Effector memory CD4-positive, alpha-beta T cell (primary cell): Measurements from ENCODE around the gene USO1.
"Not testable (repeated sequence)": the region's sequence is repeated elsewhere in the genome, so short reads cannot be mapped to it uniquely, and the experiment has no call there.

Experiments
- DNase-seq, 3 donors: peaks; one replicate each; pipeline ENCODE4 v3.0.0-alpha.2; 2020
- H3K27ac ChIP-seq: 2 replicates; pipeline ENCODE4 v1.7.0; 2013; ENCODE audit warnings: mild to moderate bottlenecking, low read length, moderate library complexity; ENCODE audit not compliant: insufficient read depth, poor library complexity, severe bottlenecking
- H3K27me3 ChIP-seq: replicated peaks from 2 replicates; pipeline ENCODE4 v1.7.0; 2013; ENCODE audit warnings: mild to moderate bottlenecking, low read length; ENCODE audit not compliant: insufficient read depth, control insufficient read depth, poor library complexity, severe bottlenecking
- H3K36me3 ChIP-seq: 2 replicates; pipeline ENCODE4 v1.7.0; 2013; ENCODE audit warnings: mild to moderate bottlenecking, low read length, moderate library complexity; ENCODE audit not compliant: control insufficient read depth, insufficient read depth
- H3K4me1 ChIP-seq: 2 replicates; pipeline ENCODE4 v1.7.0; 2013; ENCODE audit warnings: low read length, mild to moderate bottlenecking; ENCODE audit not compliant: control insufficient read depth, insufficient read depth, poor library complexity, severe bottlenecking
- H3K4me3 ChIP-seq: 2 replicates; pipeline ENCODE4 v1.7.0; 2013; ENCODE audit warnings: low read length, low read depth, mild to moderate bottlenecking; ENCODE audit not compliant: insufficient read depth, poor library complexity, severe bottlenecking
- H3K9me3 ChIP-seq: 2 replicates; pipeline ENCODE4 v1.7.0; 2013; ENCODE audit warnings: mild to moderate bottlenecking, low read length, moderate library complexity; ENCODE audit not compliant: control insufficient read depth

USO1 gene

DNA sequence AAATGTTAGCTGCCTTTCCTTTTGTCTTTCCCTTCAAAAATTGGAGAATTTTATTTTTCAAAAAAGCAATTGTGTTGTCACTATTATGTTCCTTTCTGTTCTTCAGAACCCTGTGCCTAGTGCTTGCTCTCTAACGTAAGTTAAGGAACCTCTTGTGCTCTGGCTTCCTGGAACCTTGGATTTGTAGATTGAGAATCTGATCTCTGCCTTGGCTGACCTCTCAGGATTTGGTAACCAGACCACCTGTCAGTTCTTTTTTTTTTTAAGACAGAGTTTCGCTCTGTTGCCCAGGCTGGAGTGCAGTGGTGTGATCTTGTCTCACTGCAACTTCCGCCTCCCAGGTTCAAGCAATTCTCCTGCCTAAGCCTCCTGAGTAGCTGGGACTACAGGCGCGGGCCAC is 32.3 kb upstream of the USO1 start:
- H3K27me3 ChIP-seq, H3K4me3 ChIP-seq, H3K36me3 ChIP-seq, H3K4me1 ChIP-seq, H3K9me3 ChIP-seq, H3K27ac ChIP-seq, DNase-seq: not testable (repeated sequence)

DNA sequence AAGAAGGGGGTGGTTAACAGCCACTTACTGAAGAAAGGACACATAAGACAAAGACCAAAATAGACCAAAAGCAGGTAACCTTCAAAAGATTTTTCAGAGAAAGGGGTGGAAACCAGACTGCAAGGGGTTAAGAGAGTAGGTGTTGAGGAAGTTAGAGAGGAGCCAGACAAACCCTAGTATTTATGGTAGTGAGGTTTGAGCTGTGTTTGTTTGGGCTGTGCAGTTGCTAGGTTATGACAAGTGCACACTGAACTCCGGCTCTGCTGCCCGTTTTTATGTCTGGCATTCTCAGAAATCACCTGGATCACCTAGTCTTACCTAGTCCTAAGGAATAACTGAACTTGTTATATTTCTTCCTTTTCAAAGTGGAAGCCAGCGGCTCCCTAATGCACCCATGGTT is 28.3 kb upstream of the USO1 start:
- H3K9me3 ChIP-seq: no peaks in the 10 kb centered on the region

DNA sequence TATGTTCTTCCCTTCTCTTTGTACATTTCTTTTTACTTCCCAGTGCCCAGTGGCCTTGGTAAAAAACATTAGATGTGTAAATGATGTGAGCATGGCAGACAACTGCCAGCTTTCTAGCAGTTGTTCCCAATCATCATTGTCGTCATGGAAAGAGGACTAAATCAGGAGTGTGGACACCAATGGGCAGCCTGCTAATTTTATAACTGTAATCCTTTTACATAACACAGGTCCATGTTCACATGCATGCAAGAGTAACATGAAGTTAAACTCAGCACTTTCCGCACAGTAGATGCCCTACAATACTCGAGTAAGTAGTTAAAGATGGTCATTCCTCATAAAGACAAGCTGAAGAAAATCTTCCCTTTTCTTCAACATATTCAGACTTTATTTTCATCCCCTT is 27.8 kb upstream of the USO1 start:
- Histone ChIP-seq H3K36me3 (peaks cover 3% of the 10 kb centered on the region), H3K4me1 (peaks cover 17% of the 10 kb centered on the region), H3K4me3 (no peak overlapping the region), H3K9me3 (no peaks in the 10 kb centered on the region), H3K27me3 (no peaks in the 10 kb centered on the region), H3K27ac (no peak overlapping the region)
- no peak for DNase-seq

More for the DNA sequence above, 28.3 kb upstream of the USO1 start:
- Histone ChIP-seq H3K4me1 (peaks cover 17% of the 10 kb centered on the region), H3K27ac (no peak overlapping the region), H3K4me3 (no peak overlapping the region), H3K27me3 (no peaks in the 10 kb centered on the region), H3K36me3 (peaks cover 3% of the 10 kb centered on the region)
- no peak for DNase-seq

DNA sequence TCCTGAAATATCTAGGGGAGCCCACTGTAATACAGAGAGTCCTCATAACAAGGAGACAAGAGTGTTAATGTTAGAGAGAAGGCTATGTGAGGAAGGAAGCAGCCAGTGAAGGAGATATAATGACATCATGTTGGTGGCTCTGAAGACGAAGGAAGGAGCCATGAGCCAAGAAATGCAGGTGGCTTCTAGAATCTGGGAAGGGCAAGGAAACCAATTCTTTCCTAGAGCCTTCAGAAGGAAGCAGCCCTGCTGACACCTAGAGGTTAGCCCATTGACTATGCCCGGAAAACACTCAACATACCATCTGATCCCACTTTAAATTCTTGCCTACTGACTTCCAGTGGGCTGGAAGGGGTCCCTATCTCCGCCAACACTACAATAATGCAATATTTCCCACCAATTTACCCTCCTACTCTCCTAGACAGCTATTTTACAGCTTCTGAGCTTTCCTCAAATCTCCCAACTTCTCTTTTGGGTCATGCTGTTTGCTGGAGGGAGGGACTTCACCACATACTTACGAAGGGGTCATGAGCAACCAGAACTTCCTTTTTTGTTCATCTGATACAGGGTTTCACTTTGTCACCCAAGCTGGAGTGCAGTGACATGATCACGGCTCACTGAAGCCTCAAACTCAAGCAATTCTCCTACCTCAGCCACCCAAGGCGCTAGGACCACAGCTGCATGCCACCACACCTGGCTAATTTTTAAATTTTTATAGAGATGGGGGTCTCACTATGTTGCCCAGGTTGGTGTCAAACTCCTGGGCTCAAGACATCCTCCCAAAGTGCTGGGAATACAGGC is 26.0 kb upstream of the USO1 start:
- H3K36me3 ChIP-seq: no peaks in the 10 kb centered on the region
- no peaks in the 10 kb centered on the region for H3K27me3 ChIP-seq
- no peaks in the 10 kb centered on the region for H3K9me3 ChIP-seq
- H3K4me3 ChIP-seq: no peak overlapping the region
- H3K4me1 ChIP-seq: peaks cover 17% of the 10 kb centered on the region
- no peak for DNase-seq
- H3K27ac ChIP-seq: no peak overlapping the region

DNA sequence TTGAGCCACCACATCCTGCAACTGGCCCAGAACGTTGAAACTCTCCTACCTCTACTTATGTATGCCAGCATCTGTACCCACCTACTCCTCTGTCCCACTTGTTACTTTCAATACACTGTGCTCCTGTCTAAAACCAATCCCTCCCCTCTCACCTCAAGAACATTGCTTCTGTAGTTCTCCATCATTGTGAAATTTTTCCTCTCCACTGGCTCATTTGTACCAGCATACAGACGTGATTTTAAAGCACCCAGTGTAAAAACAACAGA is 25.5 kb upstream of the USO1 start:
- H3K4me3 ChIP-seq: no peak overlapping the region
- H3K27me3 ChIP-seq: no peaks in the 10 kb centered on the region
- H3K4me1 ChIP-seq: peaks cover 17% of the 10 kb centered on the region
- H3K9me3 ChIP-seq: no peaks in the 10 kb centered on the region
- no peaks in the 10 kb centered on the region for H3K36me3 ChIP-seq
- no peak for DNase-seq
- H3K27ac ChIP-seq: no peak overlapping the region

DNA sequence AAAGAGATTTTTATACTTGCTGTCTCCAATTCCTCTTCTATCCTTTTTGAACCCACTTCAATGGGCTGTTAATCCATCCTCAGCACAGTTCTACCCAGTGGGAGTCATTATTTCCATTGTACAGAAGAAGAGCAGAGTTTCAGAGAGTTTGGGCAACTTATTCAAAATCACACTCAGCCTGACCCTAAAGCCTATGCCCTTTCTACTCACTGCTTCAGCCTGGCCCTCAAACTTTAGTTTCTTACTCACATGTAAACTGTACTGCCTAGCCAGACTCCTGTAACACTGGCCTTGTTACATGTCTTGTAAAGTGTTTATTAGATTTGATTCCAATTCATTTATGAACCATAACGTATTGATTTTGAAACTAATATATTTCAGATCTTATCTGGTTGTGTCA is 25.1 kb upstream of the USO1 start:
- Histone ChIP-seq H3K4me3 (no peak overlapping the region), H3K27me3 (no peaks in the 10 kb centered on the region), H3K36me3 (no peaks in the 10 kb centered on the region), H3K9me3 (no peaks in the 10 kb centered on the region), H3K27ac (no peak overlapping the region), H3K4me1 (peaks cover 17% of the 10 kb centered on the region)
- DNase-seq: no peak

DNA sequence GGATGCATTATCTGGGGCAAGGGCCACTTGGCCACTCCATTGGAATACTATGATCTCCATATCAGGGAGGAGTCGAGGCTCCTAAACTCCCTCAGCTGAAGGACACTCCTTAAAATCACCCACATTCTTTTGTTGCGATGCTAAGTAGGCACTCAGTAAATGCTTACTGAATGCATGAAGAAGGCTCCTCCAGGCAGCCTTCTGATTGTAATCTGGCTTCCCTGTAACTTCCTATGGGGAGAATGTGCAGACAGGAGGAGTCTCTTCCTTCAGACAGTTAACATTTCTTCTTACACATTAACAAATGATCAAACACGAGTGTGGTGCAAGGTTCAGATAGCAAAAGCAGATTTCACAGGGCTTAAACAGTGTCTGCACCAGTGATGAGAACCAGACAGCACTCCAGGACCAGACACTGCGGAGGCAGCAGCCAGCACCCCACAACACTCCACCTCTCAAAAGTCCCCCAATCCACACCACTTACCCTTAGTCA is 21.4 kb upstream of the USO1 start:
- no peak for DNase-seq
- Histone ChIP-seq H3K4me3 (no peak overlapping the region), H3K4me1 (peaks cover 11% of the 10 kb centered on the region), H3K36me3 (no peaks in the 10 kb centered on the region), H3K27me3 (no peaks in the 10 kb centered on the region), H3K9me3 (no peaks in the 10 kb centered on the region), H3K27ac (no peak overlapping the region)

DNA sequence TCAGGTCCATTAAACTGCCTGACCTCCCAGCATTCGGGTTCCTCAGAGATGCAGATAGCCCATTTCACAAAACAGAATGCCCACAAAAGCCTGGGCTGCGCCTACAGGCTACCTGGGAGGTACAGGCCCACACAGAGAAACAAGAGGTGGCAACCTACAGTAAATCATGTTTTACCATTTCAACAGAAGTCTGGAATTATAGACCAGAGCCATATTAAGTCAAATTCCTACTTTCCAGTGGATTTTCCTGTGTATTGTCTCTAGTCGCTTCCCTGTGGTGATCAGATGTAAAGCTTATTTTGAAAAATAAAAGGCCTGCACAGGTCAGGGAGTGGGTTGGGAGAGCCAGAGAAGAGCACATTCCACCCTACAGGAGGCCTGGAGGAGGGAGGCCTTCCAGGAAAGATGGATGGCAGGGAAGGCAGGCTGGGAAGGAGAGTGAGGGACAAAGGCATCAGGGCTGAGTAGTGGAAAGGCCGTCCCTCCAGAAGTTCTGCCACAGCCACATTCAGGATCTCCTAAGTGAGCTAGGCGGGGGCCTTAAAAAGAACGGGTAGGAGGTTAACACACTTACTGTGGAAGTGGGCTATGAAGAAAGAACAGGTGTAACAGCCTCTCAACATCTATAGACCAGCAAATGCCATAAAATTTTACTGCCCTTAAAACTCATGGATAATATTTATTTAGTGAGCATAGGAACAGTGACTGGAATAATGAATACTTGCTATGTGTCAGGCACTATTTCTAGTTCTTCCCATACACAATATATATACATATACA is 19.0 kb upstream of the USO1 start:
- DNase-seq: no peak
- H3K9me3 ChIP-seq: no peaks in the 10 kb centered on the region
- H3K4me1 ChIP-seq: no peaks in the 10 kb centered on the region
- no peaks in the 10 kb centered on the region for H3K36me3 ChIP-seq
- no peaks in the 10 kb centered on the region for H3K27me3 ChIP-seq
- H3K27ac ChIP-seq: no peak overlapping the region
- no peak overlapping the region for H3K4me3 ChIP-seq

DNA sequence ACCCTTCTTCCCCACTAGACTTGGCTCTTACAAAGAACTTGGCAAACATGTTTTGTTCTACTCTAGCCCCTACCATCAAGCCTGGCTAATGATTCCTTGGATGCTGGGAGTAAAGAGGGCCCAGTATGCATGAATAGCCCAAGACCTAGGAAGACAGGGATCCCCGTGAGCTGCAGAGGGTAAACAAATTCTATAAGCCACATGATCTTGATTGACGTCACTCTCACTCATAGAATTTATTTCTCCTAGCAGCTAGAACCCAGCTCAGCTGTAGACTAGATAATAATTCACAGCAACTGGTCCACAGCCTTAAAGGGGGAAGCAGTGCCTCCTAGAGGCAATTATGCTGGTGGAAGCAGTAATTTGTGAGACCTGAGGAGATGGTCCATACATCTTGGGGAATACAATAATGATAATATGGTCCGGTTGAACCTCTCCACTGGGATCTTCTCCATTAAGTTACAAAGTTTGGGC is 16.1 kb upstream of the USO1 start:
- Histone ChIP-seq H3K27ac (no peak overlapping the region), H3K27me3 (no peaks in the 10 kb centered on the region), H3K9me3 (no peaks in the 10 kb centered on the region), H3K4me3 (no peak overlapping the region), H3K36me3 (no peaks in the 10 kb centered on the region), H3K4me1 (no peaks in the 10 kb centered on the region)
- DNase-seq: peak in 1 of 3 donors; percentile 6

DNA sequence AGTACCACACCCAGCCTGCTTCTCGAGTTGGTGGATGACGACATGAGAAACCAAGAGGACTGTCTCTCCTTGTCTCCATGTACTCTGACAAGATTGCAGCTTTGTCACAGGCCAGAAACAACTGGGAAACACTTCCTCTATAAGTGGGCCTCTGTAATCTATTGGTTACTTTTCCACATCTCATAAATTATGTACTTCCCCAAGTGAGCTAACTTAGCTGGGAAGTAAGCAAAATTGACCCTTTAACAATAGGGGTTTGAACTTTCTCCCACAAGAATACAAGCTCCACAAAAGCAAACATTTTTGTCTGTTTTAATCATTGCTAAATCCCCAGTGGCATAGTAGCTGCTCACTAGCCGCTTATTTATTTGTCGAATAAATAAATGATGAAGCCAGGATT is 14.1 kb upstream of the USO1 start:
- H3K4me3 ChIP-seq: no peak overlapping the region
- H3K27ac ChIP-seq: no peak overlapping the region
- no peak for DNase-seq

More for the DNA sequence above, 14.1 kb upstream of the USO1 start:
- no peaks in the 10 kb centered on the region for H3K4me1 ChIP-seq
- H3K36me3 ChIP-seq: no peaks in the 10 kb centered on the region
- no peaks in the 10 kb centered on the region for H3K9me3 ChIP-seq
- H3K27me3 ChIP-seq: no peaks in the 10 kb centered on the region
